ENCODE data around the gene ADARB2.
"Not testable (repeated sequence)": the region's sequence is repeated elsewhere in the genome, so short reads cannot be mapped to it uniquely, and the experiment has no call there.

ADARB2 gene

DNA sequence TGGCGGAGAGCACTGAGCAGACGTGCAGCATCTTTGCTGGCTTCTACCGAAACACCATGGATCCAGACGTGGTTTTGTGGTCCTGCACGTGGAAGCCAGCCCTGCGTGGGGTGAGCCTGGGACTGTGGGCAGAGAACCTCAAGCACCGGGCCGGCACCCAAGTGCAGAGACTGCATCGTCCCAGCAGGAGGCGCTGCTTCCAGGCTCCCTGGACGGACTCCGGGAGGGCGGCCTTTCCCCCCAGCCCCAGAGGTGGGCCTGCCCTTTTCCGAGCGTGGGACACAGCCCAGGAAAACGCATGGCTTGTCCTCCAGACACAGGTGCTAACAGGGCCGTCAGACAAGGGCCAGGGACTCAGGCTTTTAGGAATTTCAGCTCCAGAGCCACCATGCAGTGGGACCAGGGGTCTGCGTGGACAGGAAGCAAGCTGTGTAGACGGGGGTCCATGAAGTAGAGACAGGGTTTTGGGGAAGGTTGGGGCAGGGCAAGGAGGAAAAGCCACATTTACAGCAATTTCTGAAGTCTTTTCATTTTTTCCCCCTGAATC is 377.2 kb downstream of the ADARB2 start:
- DNase-seq: no peak

- DNase-seq: no peak
Observed at GRCh38 chr10:1359626-1359955, 377.7 kb downstream of the ADARB2 start.

- no peak for DNase-seq
Observed at GRCh38 chr10:1358860-1359625, 378.3 kb downstream of the ADARB2 start.

- DNase-seq: no peak
Observed at GRCh38 chr10:1358147-1358546, 379.2 kb downstream of the ADARB2 start.

GRCh38 chr10:1356349-1356748 is 381.0 kb downstream of the ADARB2 start:
- no peak for DNase-seq

- DNase-seq: no peak
Observed at GRCh38 chr10:1354809-1355710, 382.3 kb downstream of the ADARB2 start.

GRCh38 chr10:1352296-1352695 is 385.0 kb downstream of the ADARB2 start:
- not testable (repeated sequence) for DNase-seq

DNA sequence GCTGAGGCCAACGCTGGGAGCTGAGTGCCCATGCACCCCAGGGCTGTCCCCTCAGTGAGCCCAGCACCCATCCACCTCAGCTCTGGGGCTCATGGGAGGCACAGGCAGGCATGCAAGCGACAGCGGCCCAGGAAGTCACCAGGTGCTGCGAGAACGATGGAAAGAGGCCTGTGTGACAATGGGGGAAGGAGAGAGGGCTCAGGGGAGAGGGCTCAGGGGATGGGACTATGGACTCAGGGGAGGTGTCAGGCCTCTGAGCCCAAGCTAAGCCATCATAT is 388.6 kb downstream of the ADARB2 start:
- DNase-seq: no peak

DNA sequence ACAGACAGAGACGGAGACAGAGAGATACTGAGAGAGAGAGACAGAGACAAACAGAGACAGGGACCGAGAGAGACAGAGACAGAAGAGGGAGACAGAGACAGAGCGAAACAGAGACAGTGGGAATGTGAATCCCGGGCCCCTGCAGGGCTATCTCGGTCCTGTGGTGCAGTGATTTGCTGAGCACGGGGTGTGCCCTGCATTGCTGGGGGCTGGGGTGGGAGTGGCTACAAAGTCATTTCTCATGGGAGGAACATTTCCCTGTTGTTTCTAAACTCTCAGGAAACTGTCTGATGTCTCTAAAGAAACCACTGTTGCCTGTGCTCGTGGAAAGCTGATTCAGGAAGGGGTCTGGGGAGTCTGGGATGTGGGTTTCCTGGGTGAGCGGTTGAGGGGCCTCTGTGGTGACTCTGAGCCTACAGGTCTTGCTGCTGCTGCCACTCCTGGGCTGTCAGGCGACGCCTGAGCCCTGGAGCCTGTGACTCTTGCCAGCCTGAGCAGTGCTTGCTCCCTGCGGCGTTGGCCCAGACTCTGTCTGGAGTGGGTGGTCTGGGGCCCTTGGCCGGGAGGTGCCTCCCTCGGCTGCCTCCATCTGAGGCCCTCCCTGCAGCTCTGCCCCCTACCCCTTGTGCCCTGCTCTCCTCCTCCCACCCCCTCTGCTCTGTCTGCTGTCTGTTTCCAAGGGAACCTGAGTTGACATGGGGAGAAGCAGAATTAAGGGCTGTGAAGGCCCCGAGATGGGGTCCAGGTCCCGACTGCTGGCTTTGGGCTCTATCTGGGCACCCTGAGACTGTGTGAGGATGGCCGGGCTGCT is 389.2 kb downstream of the ADARB2 start:
- no peak for DNase-seq

DNA sequence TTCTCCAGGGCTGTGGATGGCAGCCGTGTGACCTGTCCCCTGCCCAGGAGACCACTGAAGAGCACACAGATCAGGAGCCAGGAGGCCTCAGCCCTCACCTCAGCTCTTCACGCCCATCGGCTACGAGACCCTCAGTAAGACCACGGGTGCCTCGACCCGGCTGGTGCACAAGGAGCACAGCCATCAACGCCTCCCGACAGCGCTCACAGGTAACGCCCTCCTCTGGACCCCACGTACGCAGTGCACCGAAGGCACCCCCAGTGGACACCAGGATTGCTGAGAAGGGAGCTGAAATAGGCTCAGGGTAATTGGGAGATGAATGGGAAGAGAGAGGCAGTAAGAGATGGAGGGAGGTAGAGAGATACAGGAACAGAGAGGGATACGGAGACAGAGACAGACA is 389.8 kb downstream of the ADARB2 start:
- no peak for DNase-seq

GRCh38 chr10:1346201-1346600 is 391.1 kb downstream of the ADARB2 start:
- DNase-seq: no peak

DNA sequence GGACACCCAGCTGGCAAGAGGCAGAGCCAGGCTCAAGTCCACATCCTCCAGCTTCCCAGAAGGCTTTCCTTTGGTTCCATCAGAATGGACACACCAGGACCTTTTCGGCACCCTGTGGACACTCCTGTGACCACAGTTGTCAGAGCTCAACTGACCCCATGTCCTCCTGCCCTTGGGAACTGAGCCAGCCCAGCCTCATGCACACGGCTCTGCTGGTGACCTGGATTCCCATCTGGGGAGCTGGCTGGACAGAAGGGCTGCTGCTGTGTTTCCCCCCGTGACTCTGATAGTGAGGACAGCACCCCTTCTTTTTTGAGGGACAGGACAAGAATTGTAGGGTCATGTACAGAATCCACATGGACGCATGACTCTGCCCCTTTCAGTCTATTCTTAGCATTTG is 392.0 kb downstream of the ADARB2 start:
- DNase-seq: no peak

DNA sequence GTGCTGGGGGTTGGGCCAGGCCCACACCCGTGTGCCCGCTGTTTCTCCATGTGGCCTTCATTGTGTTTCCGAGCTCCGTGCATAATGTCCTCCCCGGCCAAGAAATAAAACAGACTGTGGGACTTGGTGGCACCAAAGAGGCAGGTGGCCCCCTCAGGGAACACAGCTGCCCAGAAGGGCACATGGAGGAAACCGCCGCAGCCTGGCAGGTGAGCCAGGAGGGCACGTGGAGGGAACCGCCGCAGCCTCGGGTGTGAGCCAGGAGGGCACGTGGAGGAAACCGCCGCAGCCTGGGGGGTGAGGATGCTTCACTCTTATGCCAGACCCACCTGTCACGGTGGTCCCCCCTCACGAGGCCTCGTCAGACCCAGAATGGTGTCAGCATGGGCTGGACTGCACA is 392.5 kb downstream of the ADARB2 start:
- no peak for DNase-seq

GRCh38 chr10:1344408-1344807 is 392.9 kb downstream of the ADARB2 start:
- no peak for DNase-seq

DNA sequence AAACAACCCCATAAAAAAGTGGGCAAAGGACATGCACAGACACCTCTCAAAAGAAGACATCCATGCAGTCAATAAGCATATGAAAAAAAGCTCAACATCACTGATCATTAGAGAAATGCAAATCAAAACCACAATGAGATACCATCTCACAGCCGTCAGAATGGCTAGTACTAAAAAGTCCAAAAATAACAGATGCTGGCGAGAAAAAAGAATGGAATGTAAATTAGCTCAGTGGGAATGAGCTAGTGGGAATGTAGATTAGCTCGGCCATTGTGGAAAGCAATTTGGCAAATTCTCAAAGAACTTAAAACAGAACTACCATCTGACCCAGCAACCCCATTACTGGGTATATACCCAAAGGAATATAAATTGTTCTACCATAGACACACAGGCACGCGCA is 394.1 kb downstream of the ADARB2 start:
- DNase-seq: no peak

DNA sequence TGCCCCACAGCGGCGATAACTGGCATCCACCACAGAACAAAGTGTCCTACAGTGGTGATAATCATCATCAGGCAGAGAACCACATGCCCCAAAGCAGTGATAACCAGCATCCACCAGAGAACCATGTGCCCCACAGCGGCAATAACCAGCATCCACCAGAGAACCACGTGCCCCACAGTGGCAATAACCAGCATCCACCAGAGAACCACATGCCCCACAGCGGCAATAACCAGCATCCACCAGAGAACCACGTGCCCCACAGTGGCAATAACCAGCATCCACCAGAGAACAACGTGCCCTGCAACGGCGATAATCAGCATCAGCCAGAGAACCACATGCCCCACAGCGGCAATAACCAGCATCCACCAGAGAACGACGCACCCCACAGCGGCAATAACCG is 396.3 kb downstream of the ADARB2 start:
- DNase-seq: not testable (repeated sequence)

DNA sequence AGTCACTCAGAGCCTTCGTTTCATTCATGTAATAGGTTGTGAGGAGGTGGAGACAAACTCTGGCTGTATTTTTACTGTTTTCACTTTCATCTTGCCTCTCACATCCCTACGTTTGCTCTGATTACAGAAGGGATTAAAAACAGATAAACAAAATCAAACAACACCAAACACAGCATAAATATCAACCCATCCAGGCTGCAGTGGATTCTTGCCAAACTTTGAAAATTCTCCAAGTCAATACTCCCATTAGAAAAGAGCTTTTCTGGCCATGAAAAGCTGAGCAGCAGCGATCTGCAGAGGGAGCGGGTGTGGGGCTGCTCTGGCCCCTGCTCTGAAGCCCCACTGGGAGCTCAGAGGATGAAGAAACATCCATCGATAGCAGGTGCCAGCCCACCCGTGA is 397.9 kb downstream of the ADARB2 start:
- no peak for DNase-seq

GRCh38 chr10:1335642-1336041 is 401.7 kb downstream of the ADARB2 start:
- DNase-seq: no peak

DNA sequence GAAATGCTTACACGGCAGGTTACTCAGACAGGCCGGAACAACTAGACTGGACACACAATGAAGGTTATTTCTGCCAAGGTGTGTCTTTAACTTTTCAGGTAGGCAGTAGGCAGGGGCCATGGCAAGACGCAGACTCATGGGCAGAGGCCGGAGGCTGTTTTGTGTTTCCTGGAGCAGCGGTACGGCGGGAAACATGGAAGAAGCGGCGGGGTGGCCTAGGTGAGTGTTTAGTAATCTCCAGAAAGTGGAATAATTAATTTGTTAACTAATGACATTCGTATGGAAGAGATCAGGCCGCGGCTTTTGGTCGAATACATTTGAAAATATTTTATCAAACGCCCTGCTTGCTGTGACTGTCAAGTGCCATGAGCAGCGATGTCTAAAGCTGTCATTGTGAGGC is 403.3 kb downstream of the ADARB2 start:
- no peak for DNase-seq

GRCh38 chr10:1331560-1331959 is 405.8 kb downstream of the ADARB2 start:
- no peak for DNase-seq

DNA sequence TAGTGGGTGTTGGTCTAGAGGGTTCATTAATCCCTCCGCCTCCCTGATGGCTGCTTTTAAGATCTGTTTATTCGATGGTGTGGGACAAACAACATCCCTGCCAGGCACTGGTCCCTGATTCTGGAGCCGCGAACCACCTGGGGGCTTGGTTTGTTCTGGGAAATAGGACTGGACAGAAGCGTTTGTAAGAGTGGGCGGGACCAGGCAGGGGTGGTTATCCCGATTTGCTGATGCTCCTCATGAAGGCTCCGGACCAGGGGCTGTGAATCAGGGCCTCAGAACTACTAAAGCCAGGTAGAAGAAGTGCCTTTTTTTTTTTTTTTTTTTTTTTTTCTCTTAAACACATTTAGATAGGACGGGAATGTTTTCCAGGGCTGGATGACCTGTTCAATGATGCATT is 407.7 kb downstream of the ADARB2 start:
- DNase-seq: no peak

- no peak for DNase-seq
Observed at GRCh38 chr10:1328981-1329614, 408.2 kb downstream of the ADARB2 start.

Data from suppressor macrophage treated with lipopolysaccharide for 4 hours (primary cell).